H1 (cell line): ENCODE data around the gene SLC5A10. TPM values are rescaled to one million over a fixed set of nuclear protein-coding genes. Genes with fewer than 3 reads are reported as not detected.

Experiments
- CTCF ChIA-PET: fragments of 300-600 bp; sonication (Branson Sonifier 250); formaldehyde crosslinking; loops from one replicate; lab custom pipeline; 2021; ENCODE audit not compliant: partially characterized antibody; lab: Charles Lee
- POLR2A ChIA-PET: fragments of 300-600 bp; sonication (Branson Sonifier 250); formaldehyde crosslinking; loops from one replicate; lab custom pipeline; 2021; ENCODE audit warnings: inconsistent platforms; ENCODE audit not compliant: partially characterized antibody; lab: Charles Lee
- DNase-seq, 2 experiments: peaks; one replicate each; pipeline versions ENCODE4 v3.0.0 to v3.0.0-alpha.2; 2010 to 2022; ENCODE audit warnings: low spot score in 2 of 2, low read depth in 1 of 2, mixed read lengths in 1 of 2
- FAIRE-seq: peaks from 2 replicates; lab custom pipeline; 2011; peaks lifted over from hg19 to GRCh38; lab: Jason Lieb, UNC
- H2AFZ ChIP-seq: 2 replicates; pipeline ENCODE4 v1.8.1; 2012; ENCODE audit warnings: low read length, inconsistent platforms
- H2AK5ac ChIP-seq: 2 replicates; pipeline ENCODE4 v1.6.1; 2013; ENCODE audit warnings: low read depth, low read length
- H2BK120ac ChIP-seq: replicated peaks from 2 replicates; pipeline ENCODE3; 2013; ENCODE audit warnings: low read depth, low read length, inconsistent platforms
- H2BK12ac ChIP-seq: 2 replicates; pipeline ENCODE4 v1.6.1; 2013; ENCODE audit warnings: low read depth, low read length
- H2BK15ac ChIP-seq: 2 replicates; pipeline ENCODE4 v1.6.1; 2013; ENCODE audit warnings: low read length
- H2BK20ac ChIP-seq: 2 replicates; pipeline ENCODE4 v1.6.1; 2013; ENCODE audit warnings: low read length
- H2BK5ac ChIP-seq: 2 replicates; pipeline ENCODE4 v1.6.1; 2013; ENCODE audit warnings: low read depth, low read length
- H3K14ac ChIP-seq: 2 replicates; pipeline ENCODE4 v1.6.1; 2013; ENCODE audit warnings: inconsistent platforms; ENCODE audit not compliant: insufficient read length
- H3K18ac ChIP-seq: 2 replicates; pipeline ENCODE4 v1.6.1; 2013; ENCODE audit warnings: low read length; ENCODE audit errors: extremely low read depth
- H3K23ac ChIP-seq: 2 replicates; pipeline ENCODE4 v1.6.1; 2013; ENCODE audit warnings: inconsistent platforms; ENCODE audit not compliant: insufficient read length
- H3K23me2 ChIP-seq: 2 replicates; pipeline ENCODE4 v1.6.1; 2013; ENCODE audit warnings: low read depth, low read length
- H3K27ac ChIP-seq: 2 replicates; pipeline ENCODE4 v1.6.1; 2011; ENCODE audit warnings: low read depth, low read length, inconsistent platforms
- H3K27me3 ChIP-seq, 4 experiments: replicated peaks in 1 of 4; 1 replicate in 1 of 4; 2 replicates in 3 of 4; pipeline versions ENCODE4 v1.6.1 to v1.8.1; 2011 to 2013; ENCODE audit warnings: low read length in 3 of 4, mild to moderate bottlenecking in 3 of 4, inconsistent platforms in 2 of 4, mixed read lengths in 2 of 4, moderate library complexity in 1 of 4; ENCODE audit not compliant: control insufficient read depth in 3 of 4, insufficient read depth in 3 of 4; ENCODE audit errors: extremely low read depth in 1 of 4
- H3K36me3 ChIP-seq, 4 experiments: 2 replicates each; pipeline versions ENCODE4 v1.6.1 to v1.8.1; 2011 to 2013; ENCODE audit warnings: mild to moderate bottlenecking in 4 of 4, low read length in 3 of 4, moderate library complexity in 2 of 4, control low read depth in 1 of 4, inconsistent platforms in 1 of 4; ENCODE audit not compliant: insufficient read depth in 4 of 4, control insufficient read depth in 2 of 4
- H3K4ac ChIP-seq: replicated peaks from 2 replicates; pipeline ENCODE3; 2013; ENCODE audit warnings: low read length, low read depth, mixed read lengths, inconsistent platforms; ENCODE audit not compliant: insufficient read length
- H3K4me1 ChIP-seq, 4 experiments: replicated peaks in 1 of 4; 1 replicate in 1 of 4; 2 replicates in 3 of 4; pipeline versions ENCODE4 v1.6.1 to v1.8.1; 2011 to 2013; ENCODE audit warnings: low read length in 3 of 4, inconsistent platforms in 2 of 4, mixed read lengths in 1 of 4; ENCODE audit not compliant: insufficient read depth in 4 of 4, control insufficient read depth in 3 of 4
- H3K4me2 ChIP-seq, 2 experiments: 2 replicates each; pipeline versions ENCODE4 v1.6.1 to v1.8.1; 2011 to 2013; ENCODE audit warnings: low read depth in 2 of 2, low read length in 2 of 2, control low read depth in 1 of 2, inconsistent platforms in 1 of 2, mild to moderate bottlenecking in 1 of 2; ENCODE audit not compliant: insufficient read depth in 1 of 2
- H3K4me3 ChIP-seq, 4 experiments: fragments of 200-600, 300-600 bp in 1 of 4; sonication (generic), shearing (Covaris generic), sonication (Bioruptor Twin) in 1 of 4; 2 replicates each; pipeline versions ENCODE4 v1.5.1 to v1.8.1; 2011 to 2016; ENCODE audit warnings: low read length in 4 of 4, low read depth in 3 of 4, control low read depth in 2 of 4, inconsistent platforms in 2 of 4, mild to moderate bottlenecking in 2 of 4, mixed read lengths in 1 of 4, moderate library complexity in 1 of 4; ENCODE audit not compliant: insufficient read depth in 2 of 4; ENCODE audit errors: extremely low read depth in 1 of 4
- H3K56ac ChIP-seq: replicated peaks from 2 replicates; pipeline ENCODE3; 2013; ENCODE audit warnings: low read depth, mild to moderate bottlenecking, mixed read lengths, low read length, inconsistent platforms; ENCODE audit not compliant: insufficient read length
- H3K79me1 ChIP-seq: 2 replicates; pipeline ENCODE4 v1.6.1; 2013; ENCODE audit warnings: low read depth, low read length, control low read depth
- H3K79me2 ChIP-seq, 2 experiments: 2 replicates each; pipeline versions ENCODE4 v1.6.1 to v1.8.1; 2012 to 2013; ENCODE audit warnings: low read length in 2 of 2, mild to moderate bottlenecking in 2 of 2, inconsistent platforms in 1 of 2; ENCODE audit not compliant: insufficient read depth in 2 of 2, control insufficient read depth in 1 of 2
- H3K9ac ChIP-seq, 4 experiments: replicated peaks in 1 of 4; 1 replicate in 1 of 4; 2 replicates in 3 of 4; pipeline versions ENCODE4 v1.6.1 to v1.8.1; 2011 to 2013; ENCODE audit warnings: low read depth in 3 of 4, low read length in 3 of 4, control low read depth in 2 of 4, mild to moderate bottlenecking in 2 of 4, moderate library complexity in 2 of 4, inconsistent platforms in 1 of 4; ENCODE audit errors: extremely low read depth in 1 of 4
- H3K9me3 ChIP-seq, 2 experiments: 2 replicates each; pipeline versions ENCODE4 v1.6.1 to v1.8.1; 2012 to 2013; ENCODE audit warnings: mild to moderate bottlenecking in 2 of 2, moderate library complexity in 2 of 2, control low read depth in 1 of 2, inconsistent platforms in 1 of 2, low read depth in 1 of 2, low read length in 1 of 2, mixed read lengths in 1 of 2; ENCODE audit not compliant: insufficient read depth in 2 of 2
- H4K20me1 ChIP-seq, 2 experiments: replicated peaks in 1 of 2; 2 replicates each; pipeline versions ENCODE3 to v1.8.1; 2011 to 2013; ENCODE audit warnings: inconsistent platforms in 2 of 2, low read length in 2 of 2, mild to moderate bottlenecking in 1 of 2; ENCODE audit not compliant: insufficient read depth in 2 of 2, control insufficient read depth in 1 of 2
- H4K5ac ChIP-seq: 2 replicates; pipeline ENCODE4 v1.6.1; 2013; ENCODE audit warnings: low read length, low read depth, mixed read lengths, inconsistent platforms; ENCODE audit not compliant: insufficient read length
- H4K8ac ChIP-seq: 2 replicates; pipeline ENCODE4 v1.8.0; 2013; ENCODE audit warnings: mild to moderate bottlenecking, moderate library complexity, low read length, inconsistent platforms; ENCODE audit not compliant: insufficient read depth; ENCODE audit errors: extremely low read depth
- H4K91ac ChIP-seq: replicated peaks from 2 replicates; pipeline ENCODE3; 2013; ENCODE audit warnings: low read length, mixed read lengths, inconsistent platforms; ENCODE audit not compliant: insufficient read length
- NRF1 ChIP-seq: IDR thresholded peaks from 2 replicates; pipeline ENCODE4 v1.6.1; 2011; ENCODE audit warnings: mild to moderate bottlenecking, low read depth, low read length, improper control_type of control experiment
- WGBS, 2 experiments: shearing (Covaris generic) in 1 of 2; methylation state at CpG; one replicate each; pipeline versions ENCODE4 v1.1.6 to v1.1.7; 2013 to 2015; ENCODE audit warnings: low lambda C conversion rate in 2 of 2, mixed read lengths in 2 of 2, inconsistent platforms in 1 of 2, low coverage in 1 of 2, missing lambda C conversion rate in 1 of 2; ENCODE audit not compliant: insufficient replicate concordance in 2 of 2, insufficient coverage in 1 of 2, insufficient read length in 1 of 2; ENCODE audit errors: extremely low coverage in 1 of 2, missing lambda C conversion rate in 1 of 2; 5-methylcytosine and 5-hydroxymethylcytosine counted together
- polyA plus RNA-seq, 7 experiments: library from polyadenylated mRNA; depleted of rRNA in 3 of 7; stranded (reverse) in 5 of 7; unstranded in 2 of 7; fragments of >200 nt in 5 of 7; fragments of 200-250 nt in 2 of 7; gene quantifications; 1 replicate in 5 of 7; 2 replicates in 1 of 7; 4 replicates in 1 of 7; pipeline versions ENCODE4 v1.2.1 to v1.2.3, GENCODE V29; 2011 to 2013; ENCODE audit warnings: missing spikeins in 2 of 7, mixed read lengths in 2 of 7
- total RNA-seq: library from RNA; stranded (reverse); fragmentation: NEBNext Ultra II Directional; extraction: Animal tissue kit (Norgen Biotek cat#: 25700); gene quantifications from 2 replicates; pipeline ENCODE4 v1.2.1, GENCODE V29; 2021
- TF ChIP-seq, protein P1 (sequence below), 3 experiments: IDR thresholded peaks; 1 replicate in 2 of 3; 2 replicates in 1 of 3; pipeline versions ENCODE4 v1.5.1 to v1.6.1; 2011; ENCODE audit warnings: low read length in 3 of 3, mild to moderate bottlenecking in 3 of 3, inconsistent platforms in 2 of 3, low read depth in 1 of 3, moderate library complexity in 1 of 3; ENCODE audit not compliant: insufficient read depth in 1 of 3; ENCODE audit errors: control extremely low read depth in 1 of 3

The SLC5A10 gene
- total and polyA plus RNA-seq, 2 of the 8 experiments (the other 6 are each of a cell fraction or from before 2014, with no cell fraction given), result 0.05 to 0.11 TPM

DNA sequence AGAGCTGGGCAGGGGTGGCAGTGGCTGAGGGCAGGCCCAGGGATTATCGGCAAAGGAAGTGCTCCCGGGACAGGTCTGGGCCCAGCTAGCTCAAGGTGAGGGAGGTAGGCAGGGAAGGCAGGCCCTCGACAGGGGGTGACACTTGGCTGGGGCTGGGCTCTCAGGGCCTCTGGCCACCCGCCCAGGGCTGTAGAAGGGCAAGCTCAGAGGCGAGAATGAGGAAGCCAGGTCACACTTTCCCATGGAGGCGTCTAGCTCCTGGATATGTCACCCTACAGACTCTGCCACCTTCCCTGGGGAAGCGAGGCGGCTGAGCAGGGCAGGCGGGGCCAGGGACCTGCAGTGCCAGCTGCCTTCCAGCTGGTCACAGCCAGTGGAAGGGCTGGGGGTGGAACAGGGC lies 33.5 kb downstream of the SLC5A10 start:
- H2BK20ac ChIP-seq, result no peak overlapping the region
- H3K4me2 ChIP-seq, result no peak overlapping the region
- H3K79me2 ChIP-seq, result no peaks in the 10 kb centered on the region; a peak in 1 of 4 replicates
- H2BK15ac ChIP-seq, result no peak overlapping the region
- CTCF ChIA-PET, result interaction anchor here (1.1 to 2.0 kb wide), 3 partner anchors 10 to 27 kb away, joined by 3 to 17 read pairs (median 5); no protein-coding TSS in a partner anchor
- WGBS, 2 experiments, result 82% methylated on average over 9 of the region's 9 CpGs; no CpG with 5 or more reads in 1 of the 2 experiments
- no peak for TF ChIP-seq NRF1
- TF ChIP-seq, protein P1, sequence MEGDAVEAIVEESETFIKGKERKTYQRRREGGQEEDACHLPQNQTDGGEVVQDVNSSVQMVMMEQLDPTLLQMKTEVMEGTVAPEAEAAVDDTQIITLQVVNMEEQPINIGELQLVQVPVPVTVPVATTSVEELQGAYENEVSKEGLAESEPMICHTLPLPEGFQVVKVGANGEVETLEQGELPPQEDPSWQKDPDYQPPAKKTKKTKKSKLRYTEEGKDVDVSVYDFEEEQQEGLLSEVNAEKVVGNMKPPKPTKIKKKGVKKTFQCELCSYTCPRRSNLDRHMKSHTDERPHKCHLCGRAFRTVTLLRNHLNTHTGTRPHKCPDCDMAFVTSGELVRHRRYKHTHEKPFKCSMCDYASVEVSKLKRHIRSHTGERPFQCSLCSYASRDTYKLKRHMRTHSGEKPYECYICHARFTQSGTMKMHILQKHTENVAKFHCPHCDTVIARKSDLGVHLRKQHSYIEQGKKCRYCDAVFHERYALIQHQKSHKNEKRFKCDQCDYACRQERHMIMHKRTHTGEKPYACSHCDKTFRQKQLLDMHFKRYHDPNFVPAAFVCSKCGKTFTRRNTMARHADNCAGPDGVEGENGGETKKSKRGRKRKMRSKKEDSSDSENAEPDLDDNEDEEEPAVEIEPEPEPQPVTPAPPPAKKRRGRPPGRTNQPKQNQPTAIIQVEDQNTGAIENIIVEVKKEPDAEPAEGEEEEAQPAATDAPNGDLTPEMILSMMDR (IDR thresholded peaks at IDR 0.05; ENCODE audit: control extremely low read depth in 1 of 3, insufficient read depth in 1 of 3, low read depth in 1 of 3, low read length in 3 of 3), result no peak
- TF ChIP-seq, all 59 proteins: peak for 0
- Histone ChIP-seq H3K56ac (no peak overlapping the region), H3K14ac (no peak overlapping the region), H2BK120ac (no peak overlapping the region), H3K18ac (no peak overlapping the region), H3K4me3 (no peak overlapping the region), H4K91ac (no peak overlapping the region), H4K20me1 (peaks cover 12 to 24% of the 10 kb centered on the region in 2 experiments), H3K23ac (no peak overlapping the region), H4K8ac (no peak overlapping the region), H3K9me3 (no peaks in the 10 kb centered on the region), H2AK5ac (no peak overlapping the region), H2AFZ (no peak overlapping the region), H3K4me1 (peaks cover 0 to 4% (median 0%) of the 10 kb centered on the region in 4 experiments; a peak in 2 of 7 replicates), H2BK5ac (no peak overlapping the region), H3K36me3 (peaks cover 0 to 18% (median 10%) of the 10 kb centered on the region in 4 experiments; a peak in 6 of 8 replicates), H3K23me2 (no peaks in the 10 kb centered on the region), H3K27ac (no peak overlapping the region), H3K9ac (no peak overlapping the region), H2BK12ac (no peak overlapping the region), H3K4ac (no peak overlapping the region), H3K79me1 (peaks cover 11% of the 10 kb centered on the region), H4K5ac (no peak overlapping the region), H3K27me3 (no peaks in the 10 kb centered on the region)
- DNase-seq, result no peak
- no peak for FAIRE-seq
- POLR2A ChIA-PET, result no interaction called here
